Measurements from ENCODE around the gene ENO2. TPM values are rescaled to one million over a fixed set of nuclear protein-coding genes. Genes with fewer than 3 reads are reported as not detected.

The ENO2 gene
- total RNA-seq, 3 donors from 2014 or later, result 5.0 to 16.1 (median 11.1) TPM

DNA sequence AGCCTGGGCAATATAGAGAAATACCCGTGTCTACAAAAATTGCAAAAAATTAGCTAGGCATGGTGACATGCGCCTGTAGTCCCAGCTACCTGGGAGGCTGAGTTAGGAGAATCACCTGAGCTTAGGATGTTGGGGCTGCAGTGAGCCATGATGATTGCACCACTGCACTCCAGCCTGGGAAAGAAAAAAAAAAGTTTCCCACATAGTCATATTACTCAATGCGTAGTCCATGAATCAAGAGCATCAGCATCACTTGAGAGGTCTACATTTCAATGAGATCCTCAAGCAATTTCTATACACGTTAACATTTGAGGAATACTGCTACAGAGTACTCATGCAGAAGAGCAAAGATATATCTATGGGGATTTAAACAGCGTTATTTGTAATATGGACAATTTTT is 15.0 kb upstream of the ENO2 start:
- no peaks in the 10 kb centered on the region for H3K4me1 ChIP-seq
- intact Hi-C loops (cut with DNase I; ENCODE audit: low total_unique reads), result no loop called here
- H3K27me3 ChIP-seq, result no peaks in the 10 kb centered on the region
- H3K4me3 ChIP-seq, result no peak overlapping the region
- H3K27ac ChIP-seq, result peak overlapping the region in 1 of 2 donors; percentile 16
- no peak for DNase-seq (ENCODE audit: low spot score in 2 of 2)
- no peaks in the 10 kb centered on the region for H3K36me3 ChIP-seq
- no peaks in the 10 kb centered on the region for H3K9me3 ChIP-seq
- TF ChIP-seq, protein P1, sequence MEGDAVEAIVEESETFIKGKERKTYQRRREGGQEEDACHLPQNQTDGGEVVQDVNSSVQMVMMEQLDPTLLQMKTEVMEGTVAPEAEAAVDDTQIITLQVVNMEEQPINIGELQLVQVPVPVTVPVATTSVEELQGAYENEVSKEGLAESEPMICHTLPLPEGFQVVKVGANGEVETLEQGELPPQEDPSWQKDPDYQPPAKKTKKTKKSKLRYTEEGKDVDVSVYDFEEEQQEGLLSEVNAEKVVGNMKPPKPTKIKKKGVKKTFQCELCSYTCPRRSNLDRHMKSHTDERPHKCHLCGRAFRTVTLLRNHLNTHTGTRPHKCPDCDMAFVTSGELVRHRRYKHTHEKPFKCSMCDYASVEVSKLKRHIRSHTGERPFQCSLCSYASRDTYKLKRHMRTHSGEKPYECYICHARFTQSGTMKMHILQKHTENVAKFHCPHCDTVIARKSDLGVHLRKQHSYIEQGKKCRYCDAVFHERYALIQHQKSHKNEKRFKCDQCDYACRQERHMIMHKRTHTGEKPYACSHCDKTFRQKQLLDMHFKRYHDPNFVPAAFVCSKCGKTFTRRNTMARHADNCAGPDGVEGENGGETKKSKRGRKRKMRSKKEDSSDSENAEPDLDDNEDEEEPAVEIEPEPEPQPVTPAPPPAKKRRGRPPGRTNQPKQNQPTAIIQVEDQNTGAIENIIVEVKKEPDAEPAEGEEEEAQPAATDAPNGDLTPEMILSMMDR (IDR thresholded peaks at IDR 0.05), result no peak

DNA sequence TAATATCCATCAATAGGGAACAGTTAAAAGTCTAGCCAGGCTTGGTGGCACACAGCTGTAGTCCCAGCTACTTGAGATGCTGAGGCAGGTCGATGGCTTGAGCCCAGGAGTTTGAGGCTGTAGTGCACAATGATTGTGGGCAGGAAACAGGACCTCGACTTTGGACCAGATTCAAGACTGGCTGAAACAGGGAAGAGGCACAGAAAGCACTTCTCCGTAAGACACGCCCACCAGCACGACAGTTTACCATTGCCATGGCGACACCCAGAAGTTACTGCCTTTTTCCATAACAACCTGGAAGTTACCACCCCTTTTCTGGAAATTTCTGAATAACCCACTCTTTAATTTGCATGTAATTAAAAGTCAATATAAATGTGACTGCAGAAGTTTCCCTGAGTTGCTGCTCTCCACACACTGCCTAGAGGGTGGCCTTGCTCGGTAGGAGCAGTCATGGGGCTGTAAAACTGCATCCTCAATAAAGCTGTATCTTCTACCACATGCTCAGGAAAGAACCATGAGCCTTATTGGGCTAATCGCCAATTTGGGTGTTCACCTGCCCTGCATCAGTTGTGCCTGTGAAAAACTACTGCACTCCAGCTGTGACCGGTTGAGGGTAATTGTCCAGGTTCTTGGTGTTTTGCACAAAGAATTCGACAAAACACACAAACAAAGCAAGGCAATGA is 14.4 kb upstream of the ENO2 start:
- intact Hi-C loops (cut with DNase I; ENCODE audit: low total_unique reads), result no loop called here
- Histone ChIP-seq H3K27ac (peak overlapping the region in 1 of 2 donors; percentile 16), H3K36me3 (no peaks in the 10 kb centered on the region), H3K27me3 (no peaks in the 10 kb centered on the region), H3K9me3 (no peaks in the 10 kb centered on the region), H3K4me1 (no peaks in the 10 kb centered on the region), H3K4me3 (no peak overlapping the region)
- TF ChIP-seq, protein P1 (IDR thresholded peaks at IDR 0.05), result no peak
- no peak for TF ChIP-seq POLR2A (IDR thresholded peaks at IDR 0.05)
- no peak for TF ChIP-seq POLR2AphosphoS5 (IDR thresholded peaks at IDR 0.05)
- DNase-seq (ENCODE audit: low spot score in 2 of 2), result no peak

DNA sequence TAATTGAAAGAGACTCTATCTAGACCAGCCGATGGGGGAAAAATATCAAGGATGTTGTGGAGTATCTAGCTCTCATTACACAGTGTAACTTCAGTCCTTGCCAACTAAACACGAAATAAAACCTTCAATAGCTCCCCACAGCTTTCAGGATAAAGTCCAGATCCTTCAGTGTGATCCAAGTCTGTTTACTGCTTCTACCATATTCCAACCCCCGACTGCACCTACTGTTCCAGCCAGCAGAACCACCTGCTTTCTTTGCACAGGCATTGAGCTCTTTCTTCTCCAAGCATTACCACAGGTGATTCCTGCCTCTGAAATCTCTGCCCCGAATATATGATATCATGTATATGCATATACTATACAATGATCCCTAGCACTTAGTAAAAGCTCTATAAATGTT is 11.9 kb upstream of the ENO2 start:
- DNase-seq (ENCODE audit: low spot score in 2 of 2), result no peak
- H3K27me3 ChIP-seq, result no peaks in the 10 kb centered on the region
- intact Hi-C loops (cut with DNase I; ENCODE audit: low total_unique reads), result no loop called here
- H3K9me3 ChIP-seq, result no peaks in the 10 kb centered on the region
- H3K4me3 ChIP-seq, result no peak overlapping the region
- H3K36me3 ChIP-seq, result no peaks in the 10 kb centered on the region
- H3K4me1 ChIP-seq, result no peaks in the 10 kb centered on the region
- H3K27ac ChIP-seq, result no peak overlapping the region
- TF ChIP-seq POLR2A (IDR thresholded peaks at IDR 0.05) (no peak), POLR2AphosphoS5 (IDR thresholded peaks at IDR 0.05) (no peak)
- TF ChIP-seq, protein P1 (IDR thresholded peaks at IDR 0.05), result no peak

DNA sequence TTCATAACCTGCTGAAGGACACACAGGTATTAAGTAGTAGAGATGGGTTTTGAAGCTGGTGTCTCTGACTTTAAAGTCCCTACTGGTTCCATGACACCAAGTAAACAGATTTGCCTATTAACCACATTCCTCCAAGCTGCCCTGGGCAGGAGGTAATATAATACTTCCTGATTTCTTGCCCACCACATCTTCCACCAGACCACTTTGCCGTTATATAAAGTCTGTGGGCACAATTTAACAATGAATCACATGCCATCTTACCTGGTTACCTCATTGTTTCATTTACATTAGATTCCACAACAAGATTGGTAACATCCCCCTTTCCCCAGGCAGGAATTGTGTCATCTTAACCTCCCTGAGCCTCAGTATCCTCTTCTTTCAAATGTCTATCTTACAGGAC is 10.7 kb upstream of the ENO2 start:
- Histone ChIP-seq H3K27ac (peak overlapping the region; percentile 93 to 94), H3K4me3 (no peak overlapping the region), H3K4me1 (no peaks in the 10 kb centered on the region), H3K36me3 (no peaks in the 10 kb centered on the region), H3K27me3 (no peaks in the 10 kb centered on the region), H3K9me3 (no peaks in the 10 kb centered on the region)
- intact Hi-C loops (cut with DNase I; ENCODE audit: low total_unique reads), result no loop called here
- no peak for TF ChIP-seq POLR2A (IDR thresholded peaks at IDR 0.05)
- DNase-seq (ENCODE audit: low spot score in 2 of 2), result no peak

DNA sequence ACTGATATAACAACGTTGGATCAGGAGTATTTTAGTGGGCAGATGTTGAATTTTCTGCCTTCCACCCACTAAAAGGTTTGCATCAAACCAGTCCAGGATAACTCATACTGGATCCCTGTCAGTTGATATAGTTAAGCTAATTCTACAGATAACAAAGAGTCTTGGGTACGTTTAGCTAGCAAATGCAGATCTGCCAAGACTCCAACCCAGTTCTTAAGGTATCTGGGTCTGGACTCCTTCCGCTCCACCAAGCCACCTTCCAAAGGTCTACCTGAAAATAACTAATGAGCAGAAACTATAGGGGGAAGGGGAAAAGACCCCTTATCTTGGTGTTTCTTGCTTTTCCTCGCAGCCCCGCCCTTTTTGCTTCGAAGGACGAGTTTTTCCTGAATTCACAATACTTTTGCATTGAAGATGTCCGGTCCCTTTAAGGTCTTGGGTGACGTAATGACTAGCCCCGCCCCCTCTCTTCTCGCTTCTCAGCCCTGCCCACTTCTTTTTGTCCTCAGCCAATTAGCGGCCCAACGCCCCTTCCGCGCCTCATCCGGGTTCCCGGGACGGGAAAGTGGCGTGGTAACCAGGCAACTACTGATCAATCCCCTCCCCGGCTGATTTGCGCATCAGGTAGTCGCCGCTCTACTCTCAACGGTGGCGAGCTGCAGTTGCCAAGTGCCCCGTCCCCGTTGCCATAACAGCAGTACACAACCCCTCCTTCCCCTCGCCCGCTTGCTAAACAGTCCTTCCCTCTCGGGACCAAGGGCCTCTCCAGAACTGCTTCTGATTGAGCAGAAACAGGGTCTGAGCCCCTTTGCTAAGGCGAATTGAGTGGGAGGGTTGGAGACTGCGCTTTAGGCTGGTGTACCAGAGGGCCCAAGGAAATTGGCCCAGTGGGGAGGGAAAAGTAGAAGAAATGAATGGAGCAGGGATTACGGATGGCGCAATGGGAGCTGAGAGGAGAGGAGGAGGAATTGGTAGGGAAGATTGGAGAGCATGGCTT is 9.8 kb upstream of the ENO2 start, which contains the start of gene LRRC23:
Gene LRRC23, plus strand, starts transcription at position 543 of the 997 bp plus-strand sequence. CDS start 812 bp downstream, outside the sequence.
- DNase-seq (ENCODE audit: low spot score in 2 of 2), result peak; percentile 98
- intact Hi-C loops (cut with DNase I; ENCODE audit: low total_unique reads), result no loop called here
- no peaks in the 10 kb centered on the region for H3K4me1 ChIP-seq
- peak within 1 kb of the TSS; percentile 93 to 94 for H3K27ac ChIP-seq
- no peaks in the 10 kb centered on the region for H3K9me3 ChIP-seq
- H3K36me3 ChIP-seq, result no peaks in the 10 kb centered on the region
- peak; percentile 79 to 94 (median 82) for TF ChIP-seq POLR2AphosphoS5 (IDR thresholded peaks at IDR 0.05)
- TF ChIP-seq, protein P1 (IDR thresholded peaks at IDR 0.05), result no peak
- peak; percentile 83 for TF ChIP-seq POLR2A (IDR thresholded peaks at IDR 0.05)
- peak within 1 kb of the TSS; percentile 56 to 77 (median 72) for H3K4me3 ChIP-seq
- no peaks in the 10 kb centered on the region for H3K27me3 ChIP-seq
